GM18907 (cell line): Measurements from ENCODE around the gene CD300LD.
"Not testable (repeated sequence)": the region's sequence is repeated elsewhere in the genome, so short reads cannot be mapped to it uniquely, and the experiment has no call there.

ENCODE experiments used
- ATAC-seq: cut with Tn5 transposase; IDR thresholded peaks from one replicate; pipeline ENCODE4 v1.9.1; 2021; ENCODE audit warnings: mild to moderate bottlenecking, moderate library complexity; ENCODE audit not compliant: unreplicated experiment

CD300LD gene

DNA sequence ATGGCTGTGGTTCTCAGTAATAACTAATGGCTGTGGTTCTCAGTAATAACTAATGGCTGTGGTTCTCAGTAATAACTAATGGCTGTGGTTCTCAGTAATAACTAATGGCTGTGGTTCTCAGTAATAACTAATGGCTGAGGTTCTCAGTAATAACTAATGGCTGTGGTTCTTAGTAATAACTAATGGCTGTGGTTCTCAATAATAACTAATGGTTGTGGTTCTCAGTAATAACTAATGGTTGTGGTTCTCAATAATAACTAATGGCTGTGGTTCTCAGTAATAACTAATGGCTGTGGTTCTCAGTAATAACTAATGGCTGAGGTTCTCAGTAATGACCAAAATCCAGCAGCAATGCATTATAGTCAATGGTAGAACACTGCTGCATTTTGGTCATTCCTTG lies 18.4 kb downstream of the CD300LD start:
- not testable (repeated sequence) for ATAC-seq

DNA sequence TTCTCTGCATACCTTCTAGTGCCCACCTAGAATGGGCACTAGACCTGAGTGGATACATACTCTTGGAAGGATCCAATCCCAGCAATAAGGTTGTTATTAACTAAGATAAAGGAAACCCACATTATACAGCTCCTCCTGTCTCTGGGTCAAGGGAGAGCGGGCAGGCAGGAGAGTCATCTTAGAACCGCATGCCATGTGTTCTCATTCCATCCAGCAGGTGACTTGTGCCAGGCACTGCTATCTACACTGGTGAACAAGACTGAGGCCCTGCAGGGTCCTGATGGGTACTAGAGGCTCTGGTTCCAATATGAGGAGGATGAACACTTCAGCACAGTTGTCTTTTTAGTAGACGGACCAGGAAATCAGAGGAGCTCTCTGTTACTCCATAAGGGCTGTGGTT lies 18.9 kb downstream of the CD300LD start:
- no peak for ATAC-seq

DNA sequence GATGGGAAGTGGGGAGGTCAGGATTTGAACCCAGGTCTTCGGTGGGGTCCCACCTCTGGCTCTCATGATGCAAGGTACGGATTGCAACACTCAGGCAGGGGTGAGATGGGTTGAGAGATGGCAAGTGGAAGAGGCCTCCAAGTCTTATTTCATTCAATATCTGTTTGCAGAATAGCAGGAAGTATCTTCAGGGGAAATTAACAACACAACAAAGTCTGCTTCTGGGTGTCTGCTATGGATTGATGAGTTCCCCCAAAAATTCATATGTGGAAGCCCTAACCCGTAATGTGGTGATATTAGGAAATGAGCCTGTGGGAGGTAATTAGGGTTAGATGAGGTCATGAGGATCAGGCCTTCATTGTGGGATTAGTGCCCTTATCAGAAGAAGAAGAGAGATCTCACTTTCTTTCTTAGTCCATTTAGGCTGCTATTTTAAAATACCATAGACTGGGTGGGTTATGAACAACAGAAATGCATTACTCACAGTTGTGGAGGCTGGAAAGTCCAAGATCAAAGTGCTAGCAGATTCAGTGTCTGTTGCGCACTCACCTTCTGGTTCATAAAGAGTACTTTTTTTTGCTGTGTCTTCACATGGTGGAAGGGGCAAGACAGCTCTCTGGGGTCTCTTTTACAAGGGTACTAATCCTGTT lies 20.3 kb downstream of the CD300LD start:
- no peak for ATAC-seq

DNA sequence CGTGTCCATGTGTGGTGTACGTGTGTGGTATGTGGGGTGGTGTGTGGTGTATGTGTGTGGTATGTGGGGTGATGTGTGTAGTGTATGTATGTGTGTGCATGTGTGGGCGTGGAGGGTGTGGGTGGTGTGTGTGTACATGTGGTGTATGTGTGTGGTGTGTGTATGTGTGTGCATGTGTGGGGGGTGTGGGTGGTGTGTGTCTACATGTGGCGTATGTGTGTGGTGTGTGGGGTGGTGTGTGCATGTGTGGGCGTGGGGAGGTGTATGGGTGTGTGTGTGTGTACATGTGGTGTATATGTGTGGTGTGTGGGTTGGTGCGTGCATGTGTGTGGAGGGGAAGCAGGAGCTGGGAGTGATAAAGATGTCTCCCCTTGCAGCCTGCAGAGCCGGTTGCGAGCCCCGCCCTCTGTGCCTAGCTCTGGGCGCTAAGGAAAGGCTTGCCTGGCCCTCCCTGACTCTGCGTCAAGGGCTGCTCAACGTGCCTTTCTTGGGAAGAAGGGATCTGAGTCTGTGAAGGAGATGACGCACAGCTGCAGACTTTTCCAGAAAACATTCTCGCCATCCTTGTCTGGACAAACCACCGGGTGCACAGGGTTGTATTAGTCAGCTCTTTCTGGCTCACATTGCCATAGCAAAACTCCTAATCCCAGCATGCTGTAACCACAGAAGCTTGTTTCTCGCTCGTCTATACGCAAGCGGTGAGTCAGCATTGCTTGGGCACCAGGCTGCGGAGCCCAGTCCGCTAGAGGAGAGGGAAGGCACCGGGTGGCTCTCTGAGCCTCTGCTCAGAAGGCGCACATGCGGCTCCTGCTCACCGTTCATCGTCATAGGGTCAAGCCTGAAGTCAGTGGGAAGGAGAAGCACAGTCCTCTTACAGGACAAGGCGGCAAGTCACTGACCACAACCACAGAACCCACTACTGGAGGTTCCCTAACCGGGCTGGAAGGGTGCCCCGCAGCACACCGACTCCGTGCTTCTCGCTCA lies 22.8 kb downstream of the CD300LD start:
- ATAC-seq = no peak

DNA sequence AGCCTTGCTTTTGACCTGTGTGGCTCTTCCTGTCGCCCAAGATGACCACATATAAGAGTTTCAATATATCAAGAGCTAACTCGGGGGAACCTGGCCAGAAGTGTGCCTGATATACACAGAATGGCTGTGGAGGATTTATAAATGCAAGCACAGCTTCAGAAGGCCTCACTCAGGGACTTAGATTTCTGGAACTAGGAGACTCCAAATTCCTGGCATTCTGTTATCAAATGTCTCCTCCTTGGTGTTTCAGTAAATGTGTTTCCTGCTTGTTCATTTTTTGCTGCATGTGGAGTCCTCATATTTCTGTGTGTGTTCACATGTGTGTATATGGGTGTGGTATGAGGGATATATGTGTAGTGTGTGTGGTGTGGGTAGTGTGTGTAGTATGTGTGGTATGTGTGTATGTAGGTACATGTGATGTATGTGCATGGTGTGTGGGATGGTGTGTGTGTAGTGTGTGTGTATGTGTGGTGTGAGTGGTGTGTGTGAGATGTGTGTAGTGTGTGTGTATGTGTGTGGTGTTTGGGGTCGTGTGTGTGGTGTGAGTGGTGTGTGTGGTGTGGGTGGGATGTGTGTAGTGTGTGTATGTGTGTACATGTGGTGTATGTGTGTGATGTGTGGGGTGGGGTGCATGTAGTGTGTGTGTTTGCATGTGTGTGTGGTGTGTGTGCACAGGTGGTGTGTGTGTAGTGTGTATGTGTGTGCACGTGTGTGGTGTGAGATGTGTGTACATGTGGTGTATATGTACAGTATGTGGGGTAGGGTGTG lies 23.8 kb downstream of the CD300LD start:
- no peak for ATAC-seq

DNA sequence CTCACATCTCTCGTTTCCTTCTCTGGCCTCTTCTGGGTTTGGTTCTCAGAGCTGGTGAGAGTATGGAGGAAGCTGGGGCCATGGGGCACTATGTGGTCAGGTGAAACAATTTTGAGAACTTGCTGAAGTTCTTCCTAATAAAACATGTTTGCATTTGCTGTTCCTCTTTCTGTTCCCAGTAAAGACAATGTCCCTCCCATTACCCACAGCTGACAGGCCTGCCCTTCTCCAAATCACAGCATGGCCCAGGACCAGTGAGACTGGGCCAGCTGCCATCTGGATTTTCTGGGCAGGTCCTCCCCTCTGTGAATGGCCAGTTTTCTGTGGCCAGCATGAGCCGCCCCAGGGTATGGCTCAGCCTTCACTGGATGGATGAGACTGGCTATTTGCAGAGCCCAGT lies 24.7 kb downstream of the CD300LD start, which contains the start of gene CD300H:
Gene CD300H, minus strand, starts transcription at position 113 of the 400 bp plus-strand sequence.
- ATAC-seq = no peak

DNA sequence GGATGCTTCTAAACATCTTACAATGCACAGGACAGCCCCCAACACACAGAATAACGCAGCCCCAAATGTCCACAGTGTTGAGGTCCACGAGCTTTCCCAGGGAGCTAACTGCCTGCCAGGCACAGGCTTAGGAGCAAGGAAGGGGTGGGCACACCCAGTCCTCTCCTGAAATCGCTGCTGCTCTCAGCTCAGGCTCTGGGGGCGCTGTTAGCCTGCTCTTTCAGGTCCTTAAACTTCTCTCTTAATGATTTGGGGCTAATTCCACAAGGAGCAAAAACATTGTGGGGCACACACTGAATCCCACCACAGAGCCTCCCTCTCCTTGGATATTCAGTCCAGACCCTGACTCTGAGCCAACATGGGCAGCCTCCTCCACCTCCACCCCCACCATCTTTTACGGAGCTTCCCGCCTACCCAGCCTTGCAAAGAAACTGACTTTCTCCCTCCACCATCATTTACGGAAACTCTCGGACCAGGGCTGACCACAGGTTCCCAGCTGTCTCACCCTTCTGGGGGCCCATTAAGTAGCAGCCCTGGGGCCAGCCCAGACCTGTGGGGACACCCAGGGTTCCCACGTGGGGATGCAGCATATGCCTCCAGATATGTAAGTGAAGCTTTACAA lies 25.8 kb downstream of the CD300LD start:
- ATAC-seq = no peak

DNA sequence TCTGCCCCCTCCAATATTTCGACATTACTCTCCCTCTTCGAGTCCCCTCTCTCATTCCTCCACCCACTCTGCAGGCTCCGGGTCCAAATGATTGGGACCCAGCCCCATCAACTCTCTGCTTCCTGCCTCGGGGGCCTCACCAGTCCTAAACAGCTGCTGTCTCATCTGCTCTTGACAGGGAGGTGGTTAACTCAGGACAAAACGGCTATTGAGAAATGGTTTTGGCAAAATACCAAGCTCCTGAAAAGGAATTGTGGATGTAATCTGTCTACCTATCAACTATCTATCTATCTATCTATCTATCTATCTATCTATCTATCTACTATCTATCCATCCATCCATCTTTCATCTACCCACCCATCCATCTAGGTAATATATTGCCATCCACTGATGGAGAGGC lies 27.0 kb downstream of the CD300LD start:
- no peak for ATAC-seq

DNA sequence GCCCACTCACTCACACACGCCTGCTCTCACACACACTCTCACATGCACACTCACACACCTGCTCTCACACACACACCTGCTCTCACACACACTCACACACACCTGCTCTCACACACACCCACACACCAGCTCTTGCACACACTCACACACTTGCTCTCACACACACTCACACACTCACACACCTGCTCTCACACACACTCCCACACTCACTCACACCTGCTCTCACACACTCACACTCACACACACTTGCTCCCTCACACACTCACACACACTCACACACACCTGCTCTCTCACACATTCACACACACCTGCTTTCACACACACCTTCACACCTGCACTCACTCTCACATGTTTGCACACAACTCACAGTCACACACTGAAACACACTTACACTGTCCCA lies 28.7 kb downstream of the CD300LD start:
- no peak for ATAC-seq

DNA sequence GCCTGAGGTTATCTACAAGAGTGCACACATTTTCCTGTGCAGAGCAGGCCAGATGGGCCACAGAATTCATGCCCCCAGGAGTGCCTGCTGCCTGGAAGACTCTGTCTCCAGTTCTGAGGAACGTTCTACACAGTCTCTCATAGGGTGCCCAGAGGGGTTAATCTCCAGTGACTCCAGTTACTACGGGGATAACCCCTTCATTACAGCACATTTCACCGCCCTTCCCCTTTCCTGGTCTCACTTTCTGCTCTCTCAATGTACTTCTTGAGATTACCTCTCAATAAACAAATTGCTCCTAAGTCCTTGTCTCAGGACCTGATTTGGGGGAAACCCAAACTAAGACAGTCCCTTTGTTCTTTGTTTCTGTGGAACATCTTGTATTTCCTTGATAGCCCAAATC lies 30.5 kb downstream of the CD300LD start:
- no peak for ATAC-seq

DNA sequence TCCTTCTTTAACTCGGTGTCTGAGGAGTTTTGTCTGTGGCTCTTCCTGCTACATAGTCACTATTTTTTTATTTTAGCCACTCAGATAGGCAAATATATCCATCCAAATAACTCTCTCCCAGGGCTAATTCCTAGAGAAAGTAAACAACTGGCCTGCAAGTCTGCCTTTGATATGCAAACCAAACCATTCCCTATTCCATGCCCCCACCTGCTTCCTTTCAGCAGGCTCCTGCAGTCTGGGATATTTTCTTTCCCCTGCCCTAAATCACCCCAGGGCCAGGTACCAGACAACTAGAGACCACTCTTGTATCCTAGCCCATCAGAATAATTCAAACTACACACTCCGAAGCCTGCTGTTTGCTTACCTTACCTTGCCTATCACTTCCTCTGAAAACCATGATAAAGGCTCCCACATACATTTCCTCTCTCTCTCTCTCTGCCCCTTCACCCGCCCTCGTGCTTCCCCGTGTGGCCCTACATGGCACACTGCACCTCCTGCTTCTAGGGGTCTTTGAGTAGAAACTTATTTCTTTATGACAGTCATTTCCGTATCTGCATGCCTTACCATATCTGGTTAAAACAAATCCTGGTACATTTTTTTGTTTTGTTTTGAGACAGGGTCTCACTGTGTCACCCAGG lies 33.1 kb downstream of the CD300LD start:
- ATAC-seq = no peak

DNA sequence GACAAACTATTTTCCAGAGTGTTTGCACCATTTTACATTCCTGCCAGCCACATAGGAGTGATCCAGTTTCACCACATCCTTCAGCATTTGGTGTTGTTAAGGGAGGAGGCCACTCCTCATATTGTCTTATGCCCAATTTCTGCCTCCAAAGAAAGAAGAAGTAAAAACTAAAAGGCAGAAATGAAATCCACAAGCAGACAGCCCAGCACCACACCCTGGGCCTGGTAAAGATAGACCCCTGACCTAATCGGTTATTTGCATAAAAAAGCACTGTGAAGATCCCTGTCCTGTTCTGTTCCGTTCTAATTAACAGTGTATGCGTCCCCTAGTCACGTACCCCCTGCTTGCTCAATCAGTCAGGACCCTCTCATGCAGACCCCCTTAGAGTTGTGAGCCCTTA lies 33.7 kb downstream of the CD300LD start:
- ATAC-seq = not testable (repeated sequence)

DNA sequence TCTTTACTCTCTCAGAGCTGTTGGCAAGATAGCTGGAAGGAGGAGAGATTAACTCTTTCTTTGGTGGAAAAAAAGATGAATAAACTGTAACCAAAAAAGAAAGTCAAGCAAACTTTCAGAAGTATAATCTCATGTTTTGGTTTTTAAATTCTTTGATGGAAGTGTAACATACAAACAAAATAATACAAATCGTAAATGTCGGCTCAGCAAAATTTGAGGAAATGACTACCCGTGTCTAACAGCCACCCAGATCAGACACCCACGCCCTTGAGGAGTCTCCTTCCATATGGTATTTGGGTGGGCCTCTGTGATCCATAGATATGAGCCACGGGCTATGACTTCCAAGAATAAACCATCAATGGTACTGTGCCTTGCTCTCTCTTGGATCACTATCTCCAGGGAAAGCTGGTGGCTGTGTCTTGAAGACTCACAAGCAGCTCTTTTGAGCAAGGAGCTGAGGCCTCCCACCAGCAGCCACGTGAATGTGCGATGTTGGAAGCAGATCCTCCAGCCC lies 36.6 kb downstream of the CD300LD start:
- ATAC-seq = no peak

DNA sequence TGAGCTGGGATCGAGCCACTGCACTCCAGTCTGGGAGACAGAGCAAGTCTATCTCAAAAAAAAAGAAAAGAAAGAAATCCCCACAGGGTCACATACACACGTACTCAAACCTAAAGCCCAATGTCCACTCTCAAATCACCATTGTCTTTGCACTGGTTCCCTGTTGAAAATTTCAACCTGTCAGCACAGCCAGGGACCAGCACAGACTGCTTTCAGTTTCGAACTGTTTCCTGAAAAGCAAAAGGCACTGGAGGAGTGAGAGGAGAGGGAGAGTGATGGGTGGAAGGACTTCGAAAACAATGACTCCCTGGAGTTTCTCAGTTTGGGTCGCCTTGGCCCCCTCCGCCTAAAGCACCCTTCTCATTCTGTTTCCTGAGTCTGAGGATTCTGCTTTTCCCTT lies 37.2 kb downstream of the CD300LD start:
- no peak for ATAC-seq

DNA sequence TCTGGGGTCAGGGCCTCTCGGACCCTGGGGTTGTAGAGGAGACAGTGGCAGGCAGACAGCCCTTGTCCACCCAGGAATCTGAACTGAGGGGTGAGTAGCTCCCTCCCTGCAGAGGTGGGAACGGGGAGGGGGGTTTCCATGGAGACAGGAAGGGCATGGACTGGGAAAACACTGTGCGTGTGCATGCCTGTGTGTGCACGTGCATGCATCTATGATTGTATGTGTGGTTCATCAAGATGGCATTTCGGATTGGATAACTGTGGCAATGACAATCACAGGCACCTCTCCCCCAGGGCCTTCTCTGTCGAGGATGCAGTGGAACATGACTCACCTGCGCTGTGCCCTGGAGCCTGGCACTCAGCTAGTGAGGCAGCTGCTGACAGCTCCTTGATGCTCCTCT lies 40.0 kb downstream of the CD300LD start:
- no peak for ATAC-seq

DNA sequence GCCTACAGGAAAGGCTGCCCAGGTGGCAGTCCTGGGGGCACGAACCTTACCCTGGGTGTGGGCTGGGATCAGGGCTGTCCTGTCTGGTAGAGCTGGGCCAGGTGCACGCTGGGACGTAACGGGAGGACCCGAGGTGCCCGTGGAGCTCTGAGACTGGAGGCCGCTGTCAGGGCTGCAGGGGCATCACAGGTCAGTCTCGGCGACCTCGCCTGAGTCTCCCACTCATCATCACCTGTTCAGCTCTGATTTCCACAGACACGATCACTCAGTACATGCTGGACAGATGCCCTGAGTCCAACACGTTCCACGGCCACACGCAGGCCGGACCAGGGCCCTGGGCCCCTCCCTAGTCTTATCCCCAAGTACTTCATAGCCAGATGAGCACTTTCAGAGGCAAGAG lies 41.5 kb downstream of the CD300LD start:
- no peak for ATAC-seq

DNA sequence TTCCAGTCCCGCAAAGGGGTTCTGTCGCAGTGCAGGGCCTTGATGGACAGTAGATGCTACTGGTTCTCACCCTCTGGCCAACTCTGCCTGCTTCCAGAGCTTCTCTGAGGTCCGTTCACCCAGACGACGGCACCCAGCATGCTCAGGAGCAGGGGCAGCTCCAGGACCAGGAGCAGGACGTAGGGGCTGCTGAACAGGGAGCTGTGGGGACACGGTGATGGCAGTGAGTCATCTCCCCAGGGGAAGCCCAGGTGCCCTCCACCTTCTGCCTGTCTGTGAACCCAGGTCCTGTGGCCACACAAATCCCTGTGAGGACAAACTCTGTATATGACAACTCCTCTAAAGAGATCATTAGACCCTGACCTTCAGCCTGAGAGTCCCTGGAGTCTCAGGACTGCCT lies 42.7 kb downstream of the CD300LD start:
- no peak for ATAC-seq

DNA sequence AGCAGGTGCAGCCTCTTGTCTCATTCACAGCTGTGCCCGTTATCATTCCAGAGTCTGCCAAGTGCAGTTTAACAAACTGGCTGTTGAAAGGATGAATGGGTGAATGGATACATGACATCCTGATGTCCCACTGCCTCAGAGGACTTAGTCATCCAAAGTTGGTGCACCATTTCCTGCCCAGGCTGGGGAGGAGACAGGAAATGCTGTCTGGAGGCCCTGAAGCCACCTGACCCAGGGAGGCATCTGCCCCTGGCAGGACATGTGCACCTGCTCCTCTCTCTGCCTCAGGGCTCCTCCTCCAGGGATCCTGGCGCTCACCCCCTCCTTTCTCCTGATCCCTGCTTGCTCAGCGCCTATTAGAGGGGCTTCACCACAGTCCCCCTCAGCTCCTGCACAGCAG lies 44.3 kb downstream of the CD300LD start:
- no peak for ATAC-seq

DNA sequence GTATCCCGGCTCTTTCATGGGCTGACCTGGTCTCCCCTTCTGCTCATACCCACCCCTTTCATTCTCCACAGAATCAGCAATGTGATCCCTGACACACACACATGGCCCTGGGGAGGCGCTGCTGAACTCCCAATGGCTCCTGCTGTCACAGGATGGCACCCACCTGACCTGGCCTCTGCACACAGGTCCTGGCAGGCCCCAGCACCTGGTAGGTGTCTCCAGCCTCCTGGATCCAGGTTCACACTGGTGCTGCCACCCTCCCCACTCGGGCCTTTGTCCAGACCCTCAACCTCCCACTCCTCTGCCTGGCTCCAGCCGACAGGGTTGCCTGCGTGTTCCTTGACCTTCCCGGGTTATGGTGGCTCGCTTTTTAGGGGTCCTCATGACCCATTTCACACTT lies 44.8 kb downstream of the CD300LD start:
- no peak for ATAC-seq

DNA sequence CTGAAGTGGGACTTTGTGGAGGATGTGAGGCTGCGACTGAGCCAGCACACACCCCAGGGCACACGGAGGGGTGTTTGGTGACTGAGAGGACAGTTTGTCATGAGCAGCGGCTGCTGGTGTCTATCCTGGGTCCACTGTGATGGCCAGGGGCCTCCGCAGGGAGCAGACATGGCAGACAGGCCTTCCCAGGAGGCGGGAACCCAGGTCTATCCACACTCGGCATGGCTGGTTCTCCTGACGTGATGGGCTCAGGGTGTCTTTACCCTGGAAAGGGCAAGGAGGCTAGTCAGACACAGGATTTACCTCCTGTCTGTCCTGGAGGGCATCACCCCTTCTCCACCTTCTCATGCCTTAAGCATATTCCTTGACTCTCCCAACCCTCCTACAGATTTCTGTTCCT lies 45.5 kb downstream of the CD300LD start:
- no peak for ATAC-seq
